GM21360 (cell line): ENCODE measurements around the gene KRTAP4-6.
"Not testable (repeated sequence)": the region's sequence is repeated elsewhere in the genome, so short reads cannot be mapped to it uniquely, and the experiment has no call there.

Source experiments
- ATAC-seq: cut with Tn5 transposase; IDR thresholded peaks from one replicate; pipeline ENCODE4 v1.9.1; 2021; ENCODE audit warnings: mild to moderate bottlenecking, moderate library complexity; ENCODE audit not compliant: unreplicated experiment

KRTAP4-6 gene

DNA sequence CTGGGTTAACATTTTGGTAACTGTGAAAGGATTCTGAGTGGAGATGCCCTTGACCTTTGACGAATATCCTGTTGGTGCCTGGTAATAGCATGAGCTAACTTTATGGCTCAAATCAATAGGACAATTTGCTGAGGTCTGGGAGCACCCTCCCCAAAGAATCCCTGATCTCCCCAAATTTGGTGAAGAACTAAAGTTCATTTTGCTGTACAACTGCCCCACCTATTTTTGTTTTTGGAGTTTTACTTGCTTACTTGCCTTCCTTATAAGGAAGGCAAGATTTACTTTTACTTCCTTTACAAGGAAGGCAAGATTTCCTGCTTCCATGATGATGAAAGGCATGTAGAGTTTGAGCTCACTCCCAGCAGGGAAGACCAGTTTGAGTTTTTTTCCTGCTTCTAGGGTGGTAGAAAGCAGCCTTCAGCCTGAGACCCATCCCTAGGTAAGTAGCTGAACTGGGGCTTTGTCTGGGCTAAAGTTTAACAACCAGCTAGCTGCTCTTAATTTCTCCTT lies 32.3 kb downstream of the KRTAP4-6 start:
- no peak for ATAC-seq

DNA sequence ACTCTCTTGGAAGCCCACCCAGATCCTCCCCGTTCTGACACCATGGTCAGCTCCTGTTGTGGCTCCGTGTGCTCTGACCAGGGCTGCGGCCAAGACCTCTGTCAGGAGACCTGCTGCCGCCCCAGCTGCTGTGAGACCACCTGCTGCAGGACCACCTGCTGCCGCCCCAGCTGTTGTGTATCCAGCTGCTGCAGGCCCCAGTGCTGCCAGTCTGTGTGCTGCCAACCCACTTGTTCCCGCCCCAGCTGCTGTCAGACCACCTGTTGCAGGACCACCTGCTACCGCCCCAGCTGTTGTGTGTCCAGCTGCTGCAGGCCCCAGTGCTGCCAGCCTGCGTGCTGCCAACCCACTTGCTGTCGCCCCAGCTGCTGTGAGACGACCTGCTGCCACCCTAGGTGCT lies 35.0 kb downstream of the KRTAP4-6 start, which contains the start of gene KRTAP4-9:
KRTAP4-9 (plus strand) TSS at position 43 of the 400 bp plus-strand sequence; CDS start at position 43, 0 bp downstream.
- ATAC-seq = not testable (repeated sequence)

DNA sequence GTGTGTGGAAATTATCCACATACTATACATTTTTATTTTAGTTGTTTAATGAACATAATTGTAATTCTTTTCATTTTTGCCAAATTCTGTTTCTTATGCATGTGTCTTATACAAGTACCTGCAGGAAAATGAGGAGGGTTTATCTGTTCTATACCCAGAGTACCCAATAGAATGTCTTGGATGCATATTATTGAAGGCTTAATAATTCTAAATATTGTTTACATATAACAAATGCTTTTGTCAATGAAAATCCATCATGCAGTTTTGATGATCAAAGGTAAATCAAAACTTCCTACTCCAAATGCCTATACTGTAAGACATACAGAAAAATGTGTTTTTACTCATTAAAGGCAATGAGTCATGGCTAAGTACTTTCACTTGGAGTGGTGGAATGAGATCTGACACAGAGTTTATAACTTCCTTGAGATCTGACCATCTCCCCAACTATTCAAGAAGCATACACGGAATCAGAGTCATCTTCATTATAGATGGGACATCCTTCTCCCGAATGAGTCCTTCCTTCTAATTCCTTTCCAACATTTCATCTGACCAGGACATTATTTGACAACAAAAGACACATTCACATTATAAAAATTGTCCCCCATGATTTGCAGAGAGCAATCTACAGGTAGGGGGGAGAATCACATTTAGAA lies 35.8 kb downstream of the KRTAP4-6 start:
- not testable (repeated sequence) for ATAC-seq

DNA sequence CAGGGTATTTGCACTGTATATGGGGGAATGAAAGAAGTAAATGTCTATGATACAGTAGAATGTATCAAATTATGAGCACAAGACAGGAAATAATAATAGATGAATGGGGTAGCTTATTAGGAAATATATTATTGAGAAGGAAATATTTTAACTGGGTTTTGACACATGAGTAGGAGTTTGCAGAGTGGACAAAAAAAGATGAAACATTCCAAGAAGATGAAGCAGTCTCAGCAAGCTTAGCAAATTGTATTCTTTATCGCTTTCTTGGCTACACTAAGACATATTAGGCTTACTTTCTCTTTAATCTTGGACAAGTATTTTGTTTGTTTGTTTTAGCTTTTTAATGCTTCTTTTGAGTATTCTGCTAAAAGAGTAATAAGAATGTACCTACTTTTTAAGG lies 36.4 kb downstream of the KRTAP4-6 start:
- no peak for ATAC-seq

DNA sequence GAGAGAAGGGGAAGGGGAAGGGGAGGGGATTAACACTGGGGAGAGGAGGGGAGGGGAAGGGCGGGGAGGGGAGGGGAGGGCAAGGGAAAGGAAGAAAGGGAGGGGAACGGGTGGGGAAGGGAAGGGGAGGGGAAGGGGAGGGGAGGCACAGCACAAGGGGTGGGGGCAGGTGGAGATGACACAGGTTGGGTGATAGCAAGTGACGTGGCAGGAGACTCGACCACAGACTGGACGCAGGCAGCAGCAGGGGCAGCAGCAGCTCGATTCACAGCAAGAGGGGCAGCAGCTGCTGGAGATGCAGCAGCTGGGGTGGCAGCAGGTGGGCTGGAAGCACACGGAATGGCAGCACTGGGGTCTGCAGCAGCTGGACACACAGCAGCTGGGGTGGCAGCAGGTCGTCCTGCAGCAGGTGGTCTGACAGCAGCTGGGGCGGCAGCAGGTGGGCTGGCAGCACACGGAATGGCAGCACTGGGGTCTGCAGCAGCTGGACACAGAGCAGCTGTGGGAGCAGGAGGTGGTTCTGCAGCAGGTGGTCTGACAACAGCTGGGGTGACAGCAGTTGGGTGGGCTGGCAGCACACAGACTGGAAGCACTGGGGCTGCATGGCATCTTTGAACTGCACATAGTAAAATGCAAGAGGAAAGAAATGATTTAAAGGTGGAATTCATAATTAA lies 38.6 kb downstream of the KRTAP4-6 start, which contains the start of gene KRTAP4-16:
KRTAP4-16 (minus strand) TSS at position 624 of the 674 bp plus-strand sequence; CDS start at position 624, 0 bp downstream.
- no peak for ATAC-seq

DNA sequence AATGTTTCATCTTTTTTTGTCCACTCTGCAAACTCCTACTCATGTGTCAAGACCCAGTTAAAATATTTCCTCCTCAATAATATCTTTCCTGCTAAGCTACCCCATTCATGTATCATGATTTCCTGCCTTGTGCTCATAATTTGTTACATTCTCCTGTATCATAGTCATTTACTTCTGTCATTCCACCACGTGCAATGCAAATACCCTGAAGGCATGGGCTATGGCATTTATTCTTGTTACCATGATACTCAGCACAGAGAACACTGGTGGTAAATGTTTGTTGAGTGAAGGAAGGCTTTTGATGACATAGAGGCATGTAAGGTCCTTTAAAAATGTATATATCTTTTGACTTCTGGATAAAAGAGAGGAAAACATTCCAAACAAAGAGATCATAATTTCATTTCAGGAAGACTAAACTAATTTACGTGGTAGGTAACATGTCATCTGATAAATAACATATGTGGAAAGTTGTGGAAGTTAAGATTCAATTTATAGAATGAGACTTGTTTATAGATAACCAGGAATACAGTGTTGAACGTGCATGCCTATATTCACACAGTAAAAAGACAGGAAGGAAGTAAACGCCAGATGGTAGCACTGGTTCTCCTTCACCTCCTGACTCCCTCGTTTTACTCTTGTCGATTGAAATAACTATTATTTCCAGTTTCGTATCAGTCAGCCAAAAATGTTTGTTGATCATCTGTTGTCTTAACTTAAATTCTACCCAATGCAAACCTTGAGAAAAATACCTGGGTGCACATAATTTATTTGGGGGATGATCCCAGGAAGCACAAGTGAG lies 40.5 kb downstream of the KRTAP4-6 start:
- not testable (repeated sequence) for ATAC-seq

DNA sequence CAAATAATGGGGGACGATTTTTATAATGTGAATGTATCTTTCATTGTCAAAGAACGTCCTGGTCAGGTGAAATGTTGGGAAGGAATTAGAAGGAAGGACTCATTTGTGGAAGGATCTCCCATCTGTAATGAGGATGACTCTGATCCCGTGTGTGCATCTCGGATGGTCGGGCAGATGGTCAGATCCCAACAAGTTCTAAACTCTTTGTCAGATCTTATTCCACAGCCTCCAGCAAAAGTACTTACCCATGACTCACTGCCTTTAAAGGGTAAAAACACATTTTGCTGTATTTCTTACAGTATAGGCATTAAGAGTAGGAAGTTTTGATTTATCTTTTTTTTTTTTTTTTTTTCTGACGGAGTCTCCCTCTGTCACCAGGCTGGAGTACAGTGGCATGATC lies 41.9 kb downstream of the KRTAP4-6 start:
- ATAC-seq = no peak

DNA sequence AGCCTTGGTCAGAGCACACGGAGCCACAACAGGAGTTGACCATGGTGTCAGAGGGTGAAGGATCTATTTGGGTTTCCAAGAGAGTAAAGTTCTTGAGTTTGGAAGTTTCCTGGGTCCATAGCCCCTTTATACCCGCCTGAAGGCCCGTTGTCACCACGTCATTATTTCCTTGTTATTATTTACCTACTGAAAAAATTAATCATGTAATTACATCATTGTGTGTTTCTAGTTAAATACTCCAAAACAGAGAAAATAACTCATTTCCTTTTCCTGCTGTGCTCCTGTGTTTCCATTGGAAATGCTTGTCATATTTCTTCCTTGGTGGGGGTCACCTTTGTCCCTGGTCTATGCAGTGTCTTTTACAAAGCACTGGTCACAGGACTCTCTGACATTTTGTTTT lies 42.3 kb downstream of the KRTAP4-6 start, which contains the start of gene KRTAP4-8:
KRTAP4-8 (minus strand) TSS at position 101 of the 400 bp plus-strand sequence; CDS start at position 43, 58 bp downstream.
- ATAC-seq = no peak

DNA sequence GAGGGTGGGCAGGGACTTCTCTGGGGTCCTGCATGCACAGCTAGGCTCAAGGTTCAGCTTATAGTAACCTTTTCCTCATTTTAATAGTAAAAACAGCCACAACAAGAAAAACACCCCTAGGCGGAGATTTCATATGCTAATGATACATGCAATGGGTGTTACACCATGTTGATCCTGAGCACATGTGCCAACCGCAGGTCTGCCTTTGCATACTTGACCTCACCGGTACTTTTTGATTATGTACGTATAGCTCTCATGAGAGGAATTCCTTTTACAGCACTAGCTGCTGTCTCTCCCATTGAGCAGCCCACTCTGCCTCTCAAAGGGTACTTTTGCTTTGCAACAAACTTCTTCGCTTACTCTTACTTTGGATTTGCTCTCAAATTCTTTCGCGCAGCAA lies 44.3 kb downstream of the KRTAP4-6 start:
- no peak for ATAC-seq
